Measurements from ENCODE around the gene HOXB8.

DNA sequence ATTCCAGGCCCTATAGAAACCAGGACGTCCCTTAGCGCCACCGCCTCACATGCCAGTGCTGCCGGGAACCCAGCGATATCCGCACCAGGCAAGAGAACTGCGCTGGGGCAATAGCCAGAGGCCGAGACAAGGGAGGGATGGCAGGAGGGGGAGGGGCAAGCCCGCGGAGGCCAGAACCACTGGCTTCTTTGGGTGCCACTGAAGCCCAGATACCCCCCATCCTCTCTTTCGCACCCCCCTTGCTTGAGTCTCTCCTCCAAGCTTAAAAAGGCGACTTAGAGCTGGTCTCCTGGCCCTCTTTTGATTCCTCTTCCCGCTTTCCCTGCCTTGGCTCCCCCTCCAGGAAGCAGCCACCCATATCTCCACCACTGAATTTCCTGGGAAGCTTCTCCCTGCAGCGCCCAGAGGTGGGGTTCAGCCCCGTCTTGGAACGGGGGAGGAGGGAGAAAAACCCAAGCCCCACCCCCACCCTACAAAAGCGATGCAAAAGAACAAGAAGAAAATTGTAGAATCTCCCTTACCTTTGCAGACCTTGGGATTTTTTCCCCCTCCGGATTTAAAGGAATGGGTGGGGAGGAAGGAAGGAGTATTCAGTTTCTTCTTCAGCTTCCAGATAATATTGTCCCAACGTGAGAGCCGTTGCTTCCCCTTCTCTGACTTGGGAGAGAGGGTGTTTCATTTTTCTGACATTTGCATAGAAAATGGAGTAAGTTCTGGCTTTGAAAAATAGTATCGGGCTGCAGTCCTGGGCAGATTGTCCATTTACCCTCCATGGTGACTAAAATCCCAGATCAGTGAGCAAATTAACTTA lies 10.9 kb downstream of the HOXB8 start:
- TF ChIP-seq TAF1 (IDR thresholded peaks at IDR 0.05; ENCODE audit: low read depth, low read length), result no peak
- TF ChIP-seq POLR2AphosphoS5 (IDR thresholded peaks at IDR 0.05; ENCODE audit: low read depth, low read length), result no peak
- TF ChIP-seq POLR2A (IDR thresholded peaks at IDR 0.05; ENCODE audit: low read depth, low read length), result no peak
- no peak for TF ChIP-seq SPI1 (IDR thresholded peaks at IDR 0.05; ENCODE audit: low read depth, low read length)
- no peak for TF ChIP-seq PAX5 (IDR thresholded peaks at IDR 0.05; ENCODE audit: insufficient read depth, low read length, severe bottlenecking)
- no peak for TF ChIP-seq POU2F2 (IDR thresholded peaks at IDR 0.05; ENCODE audit: low read depth, low read length)
